Measurements from ENCODE around the gene PRLHR. TPM values are rescaled to one million over a fixed set of nuclear protein-coding genes. Genes with fewer than 3 reads are reported as not detected.

PRLHR gene
- polyA plus RNA-seq, 3 donors: not detected

DNA sequence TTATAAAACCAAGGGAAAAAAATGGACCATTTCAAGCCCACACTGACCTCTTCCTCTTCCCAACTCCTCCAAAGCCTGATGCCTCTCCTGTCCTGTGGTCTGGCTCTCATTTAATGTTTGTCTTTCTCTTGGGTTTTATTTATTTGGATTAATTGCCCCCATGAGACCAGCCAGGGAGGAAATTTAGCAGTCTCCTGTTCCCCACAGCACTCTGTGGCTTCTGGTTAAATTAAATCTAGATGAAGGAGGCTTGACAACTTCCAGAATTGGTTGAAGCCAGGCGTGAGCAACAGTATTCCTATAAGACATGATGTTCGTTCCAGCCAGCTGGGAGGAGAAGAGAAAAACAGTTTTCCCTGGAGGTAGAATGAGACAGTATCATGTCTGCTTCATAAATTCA lies 15.1 kb upstream of the PRLHR start:
- Histone ChIP-seq H4K20me1 (ENCODE audit: insufficient read depth, low read length) (no peaks in the 10 kb centered on the region), H2AFZ (ENCODE audit: insufficient read depth, low read depth, low read length, poor library complexity, severe bottlenecking) (no peak overlapping the region), H3K27me3 (ENCODE audit: control insufficient read depth in 2 of 2, insufficient read depth in 2 of 2, low read length in 2 of 2) (no peaks in the 10 kb centered on the region), H3K9ac (ENCODE audit: insufficient read depth, low read length, poor library complexity, severe bottlenecking) (no peak overlapping the region), H3K4me3 (replicated peaks in 1 of 3; ENCODE audit: low read depth in 2 of 3, low read length in 3 of 3) (no peak overlapping the region), H3K79me2 (ENCODE audit: insufficient read depth, low read length) (no peaks in the 10 kb centered on the region), H3K9me3 (replicated peaks in 1 of 2; ENCODE audit: control insufficient read depth in 1 of 2, insufficient read depth in 1 of 2, low read length in 2 of 2) (peaks cover 9 to 20% of the 10 kb centered on the region in 2 donors), H3K4me1 (ENCODE audit: control insufficient read depth in 1 of 2, insufficient read depth in 2 of 2, low read length in 2 of 2) (no peaks in the 10 kb centered on the region), H3K36me3 (replicated peaks in 1 of 2; ENCODE audit: control insufficient read depth in 1 of 2, insufficient read depth in 2 of 2, low read length in 2 of 2) (no peaks in the 10 kb centered on the region), H3K27ac (ENCODE audit: low read depth in 1 of 2, low read length in 2 of 2) (no peak overlapping the region), H3K4me2 (replicated peaks; ENCODE audit: extremely low read depth, low read length, poor library complexity, severe bottlenecking) (no peak overlapping the region)
- intact Hi-C loops (cut with micrococcal nuclease): no loop called here
- peaks cover 6 to 10% (median 8%) of the 10 kb centered on the region in 3 donors for H3K27me3 Mint-ChIP-seq (ENCODE audit: low read depth in 3 of 3)
- TF ChIP-seq, protein P1, sequence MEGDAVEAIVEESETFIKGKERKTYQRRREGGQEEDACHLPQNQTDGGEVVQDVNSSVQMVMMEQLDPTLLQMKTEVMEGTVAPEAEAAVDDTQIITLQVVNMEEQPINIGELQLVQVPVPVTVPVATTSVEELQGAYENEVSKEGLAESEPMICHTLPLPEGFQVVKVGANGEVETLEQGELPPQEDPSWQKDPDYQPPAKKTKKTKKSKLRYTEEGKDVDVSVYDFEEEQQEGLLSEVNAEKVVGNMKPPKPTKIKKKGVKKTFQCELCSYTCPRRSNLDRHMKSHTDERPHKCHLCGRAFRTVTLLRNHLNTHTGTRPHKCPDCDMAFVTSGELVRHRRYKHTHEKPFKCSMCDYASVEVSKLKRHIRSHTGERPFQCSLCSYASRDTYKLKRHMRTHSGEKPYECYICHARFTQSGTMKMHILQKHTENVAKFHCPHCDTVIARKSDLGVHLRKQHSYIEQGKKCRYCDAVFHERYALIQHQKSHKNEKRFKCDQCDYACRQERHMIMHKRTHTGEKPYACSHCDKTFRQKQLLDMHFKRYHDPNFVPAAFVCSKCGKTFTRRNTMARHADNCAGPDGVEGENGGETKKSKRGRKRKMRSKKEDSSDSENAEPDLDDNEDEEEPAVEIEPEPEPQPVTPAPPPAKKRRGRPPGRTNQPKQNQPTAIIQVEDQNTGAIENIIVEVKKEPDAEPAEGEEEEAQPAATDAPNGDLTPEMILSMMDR (IDR thresholded peaks at IDR 0.05): no peak
- no peak for DNase-seq
- H3K36me3 Mint-ChIP-seq: no peaks in the 10 kb centered on the region
- no peak overlapping the region for H3K27ac Mint-ChIP-seq
- H3K4me3 Mint-ChIP-seq: no peak overlapping the region
- WGBS (ENCODE audit: insufficient coverage): 68% methylated on average over 2 of the region's 2 CpGs
- peaks cover 4 to 16% (median 12%) of the 10 kb centered on the region in 7 donors for H3K9me3 Mint-ChIP-seq
- H3K4me1 Mint-ChIP-seq: no peaks in the 10 kb centered on the region

DNA sequence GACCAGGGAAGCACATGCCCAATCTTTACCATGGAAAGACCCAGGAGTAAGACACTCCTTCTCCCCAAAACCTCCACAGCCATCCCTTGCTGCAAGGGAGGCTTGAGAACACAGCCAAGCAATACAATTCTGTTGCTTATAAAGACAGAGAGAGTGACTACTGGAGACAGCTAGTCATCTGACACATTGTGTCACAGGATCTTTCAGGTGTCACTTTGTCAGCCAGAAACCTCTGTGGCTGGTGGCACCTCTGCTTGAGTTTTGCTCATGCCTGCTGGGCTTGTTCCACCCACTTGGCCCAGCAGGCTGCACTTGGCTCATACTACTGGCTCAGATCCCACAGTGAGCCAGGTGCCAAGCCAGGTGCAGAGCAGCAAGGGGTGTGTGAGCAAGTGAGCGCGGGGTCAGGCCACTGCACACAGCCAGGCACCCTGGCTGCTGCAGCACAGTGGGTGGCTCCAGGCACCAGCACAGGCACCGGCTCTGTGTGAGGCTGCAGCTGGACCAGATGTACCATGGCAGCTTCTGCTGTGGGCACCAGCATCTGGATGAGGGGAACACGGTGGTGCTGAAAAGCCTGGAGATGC lies 12.4 kb upstream of the PRLHR start:
- Histone ChIP-seq H4K20me1 (ENCODE audit: insufficient read depth, low read length) (no peaks in the 10 kb centered on the region), H3K4me1 (ENCODE audit: control insufficient read depth in 1 of 2, insufficient read depth in 2 of 2, low read length in 2 of 2) (no peaks in the 10 kb centered on the region), H3K79me2 (ENCODE audit: insufficient read depth, low read length) (no peaks in the 10 kb centered on the region), H3K9me3 (replicated peaks in 1 of 2; ENCODE audit: control insufficient read depth in 1 of 2, insufficient read depth in 1 of 2, low read length in 2 of 2) (peaks cover 9 to 20% of the 10 kb centered on the region in 2 donors), H2AFZ (ENCODE audit: insufficient read depth, low read depth, low read length, poor library complexity, severe bottlenecking) (no peak overlapping the region), H3K4me2 (replicated peaks; ENCODE audit: extremely low read depth, low read length, poor library complexity, severe bottlenecking) (no peak overlapping the region), H3K9ac (ENCODE audit: insufficient read depth, low read length, poor library complexity, severe bottlenecking) (no peak overlapping the region), H3K4me3 (replicated peaks in 1 of 3; ENCODE audit: low read depth in 2 of 3, low read length in 3 of 3) (no peak overlapping the region), H3K36me3 (replicated peaks in 1 of 2; ENCODE audit: control insufficient read depth in 1 of 2, insufficient read depth in 2 of 2, low read length in 2 of 2) (no peaks in the 10 kb centered on the region), H3K27ac (ENCODE audit: low read depth in 1 of 2, low read length in 2 of 2) (no peak overlapping the region), H3K27me3 (ENCODE audit: control insufficient read depth in 2 of 2, insufficient read depth in 2 of 2, low read length in 2 of 2) (no peaks in the 10 kb centered on the region)
- no peak for DNase-seq
- no peak overlapping the region for H3K4me3 Mint-ChIP-seq
- H3K36me3 Mint-ChIP-seq: no peaks in the 10 kb centered on the region
- peaks cover 4 to 16% (median 10%) of the 10 kb centered on the region in 7 donors for H3K9me3 Mint-ChIP-seq
- TF ChIP-seq, protein P1 (IDR thresholded peaks at IDR 0.05): no peak
- intact Hi-C loops (cut with micrococcal nuclease): no loop called here
- H3K27me3 Mint-ChIP-seq (ENCODE audit: low read depth in 3 of 3): peaks cover 8 to 10% (median 8%) of the 10 kb centered on the region in 3 donors
- 100% methylated on average over 4 of the region's 4 CpGs for WGBS (ENCODE audit: insufficient coverage)
- H3K27ac Mint-ChIP-seq: no peak overlapping the region
- no peaks in the 10 kb centered on the region for H3K4me1 Mint-ChIP-seq
